Erythroblast (primary cell): ENCODE measurements around the gene GSTM4.
A peak's percentile ranks its signal among the peaks of the same experiment; 100 is the strongest.
"Not testable (repeated sequence)": the region's sequence is repeated elsewhere in the genome, so short reads cannot be mapped to it uniquely, and the experiment has no call there.

Experiments used
- DNase-seq, 2 experiments: peaks; one replicate each; lab custom pipeline; 2025; lab: John Stamatoyannopoulos, UW
- GATA1 ChIP-seq: IDR thresholded peaks from 2 replicates; pipeline ENCODE4 v1.6.1; 2011; ENCODE audit warnings: low read depth, mild to moderate bottlenecking, control low read depth, low read length, moderate library complexity
- POLR2A ChIP-seq: IDR thresholded peaks from 2 replicates; pipeline ENCODE4 v1.6.1; 2011; ENCODE audit warnings: mild to moderate bottlenecking, low read length

The GSTM4 gene

GRCh38 chr1:109657970-109658369, 2.1 kb downstream of the GSTM4 start:
- TF ChIP-seq GATA1 (no peak), POLR2A (no peak)
- DNase-seq = no peak

DNA sequence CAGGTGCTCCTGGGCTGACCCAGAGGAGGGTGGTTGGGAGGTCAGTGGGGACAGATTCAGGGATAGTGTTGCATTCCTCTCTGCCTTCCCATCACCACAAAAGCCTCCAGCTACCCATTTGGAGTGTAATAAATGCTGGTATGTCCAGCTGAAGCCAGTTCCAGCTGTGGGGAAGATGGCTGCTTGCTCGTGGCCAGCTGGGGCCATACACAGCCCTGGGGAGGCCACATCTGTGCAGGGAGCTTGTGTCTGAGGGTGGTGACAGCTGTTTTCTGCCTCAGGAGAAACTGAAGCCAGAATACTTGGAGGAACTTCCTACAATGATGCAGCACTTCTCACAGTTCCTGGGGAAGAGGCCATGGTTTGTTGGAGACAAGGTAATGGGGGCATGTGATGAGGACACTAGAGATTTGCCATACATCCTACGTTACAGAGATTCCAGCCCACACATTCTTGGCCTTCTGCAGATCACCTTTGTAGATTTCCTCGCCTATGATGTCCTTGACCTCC, 2.7 kb downstream of the GSTM4 start:
- TF ChIP-seq POLR2A = no peak
- TF ChIP-seq GATA1 = no peak
- DNase-seq = no peak

DNA sequence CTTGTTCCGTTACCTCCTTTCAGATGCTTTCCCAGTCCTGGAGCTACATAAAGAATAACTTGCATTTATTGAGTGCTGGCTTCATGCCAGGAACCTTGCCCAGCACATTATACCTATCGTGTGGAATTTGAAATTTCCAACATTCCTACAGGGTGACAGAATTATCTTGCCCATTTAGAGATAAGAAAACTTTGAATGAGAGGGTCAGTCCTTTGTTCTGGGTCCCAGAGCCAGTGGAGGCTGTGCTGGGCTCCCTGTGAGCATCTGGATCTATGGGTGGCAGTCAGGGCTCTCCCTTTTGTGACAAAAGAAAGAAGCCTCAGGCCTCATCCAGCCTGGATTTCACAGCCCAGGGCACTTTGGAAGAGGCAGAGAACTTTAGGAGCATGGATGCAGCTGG, 3.2 kb downstream of the GSTM4 start:
- DNase-seq = no peak
- no peak for TF ChIP-seq POLR2A
- no peak for TF ChIP-seq GATA1

DNA sequence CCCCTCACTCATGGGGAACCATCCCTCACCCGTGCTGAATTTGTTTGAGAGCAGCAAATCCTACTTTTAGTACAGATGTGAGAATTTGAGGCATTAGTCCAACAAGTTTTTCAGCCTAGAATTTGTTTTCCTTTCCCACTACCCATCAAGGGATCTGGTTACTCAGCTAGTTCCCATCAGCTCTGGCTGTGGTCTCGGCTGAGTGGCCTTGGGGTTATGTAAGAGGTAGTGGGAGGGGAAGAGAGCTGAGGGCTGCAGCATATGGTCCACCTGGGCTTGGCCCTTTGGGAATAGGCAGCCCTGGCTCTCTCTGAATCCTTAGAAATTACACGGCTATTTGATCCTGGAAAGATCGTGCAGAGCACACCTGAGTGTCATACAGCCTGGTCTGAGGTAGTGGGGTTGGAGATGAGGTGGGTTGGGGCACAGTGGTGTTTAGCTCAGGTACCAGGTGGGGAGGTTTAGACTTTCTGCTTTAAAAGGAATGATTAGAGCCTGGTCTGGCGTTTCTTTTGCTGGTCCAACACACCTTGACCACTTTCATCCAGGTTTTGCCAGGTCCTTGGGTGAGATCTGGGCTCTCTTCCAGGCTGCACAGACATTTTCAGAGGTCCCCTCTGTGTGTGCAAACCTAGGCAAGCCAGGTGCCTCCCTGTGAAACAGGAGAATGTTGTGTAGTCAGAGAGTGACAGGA, 4.2 kb downstream of the GSTM4 start:
- DNase-seq = no peak
- TF ChIP-seq GATA1 (no peak), POLR2A (no peak)

GRCh38 chr1:109660691-109661026, 4.8 kb downstream of the GSTM4 start:
- DNase-seq = not testable (repeated sequence)

GRCh38 chr1:109661391-109661790, 5.5 kb downstream of the GSTM4 start:
- no peak for DNase-seq
- TF ChIP-seq POLR2A (no peak), GATA1 (no peak)

DNA sequence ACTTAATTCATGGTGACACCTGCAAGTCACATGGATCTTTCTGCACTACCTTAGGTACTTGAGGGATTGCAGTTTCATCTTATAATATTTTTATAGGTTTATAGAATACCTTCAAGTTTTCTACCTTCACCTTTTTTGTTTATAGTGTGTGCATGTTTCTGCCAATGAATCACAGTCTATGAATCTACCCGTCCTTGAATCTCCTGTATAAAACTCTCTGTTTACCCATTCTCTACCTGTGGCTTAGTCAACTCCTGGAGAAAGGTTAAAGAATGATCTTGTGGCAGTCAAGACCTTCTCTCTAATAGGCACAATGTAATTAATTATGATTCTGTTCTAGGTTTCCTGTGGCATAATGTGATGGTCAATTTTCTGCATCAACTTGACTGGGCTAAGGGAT, 8.8 kb downstream of the GSTM4 start:
- TF ChIP-seq POLR2A (no peak), GATA1 (no peak)

DNA sequence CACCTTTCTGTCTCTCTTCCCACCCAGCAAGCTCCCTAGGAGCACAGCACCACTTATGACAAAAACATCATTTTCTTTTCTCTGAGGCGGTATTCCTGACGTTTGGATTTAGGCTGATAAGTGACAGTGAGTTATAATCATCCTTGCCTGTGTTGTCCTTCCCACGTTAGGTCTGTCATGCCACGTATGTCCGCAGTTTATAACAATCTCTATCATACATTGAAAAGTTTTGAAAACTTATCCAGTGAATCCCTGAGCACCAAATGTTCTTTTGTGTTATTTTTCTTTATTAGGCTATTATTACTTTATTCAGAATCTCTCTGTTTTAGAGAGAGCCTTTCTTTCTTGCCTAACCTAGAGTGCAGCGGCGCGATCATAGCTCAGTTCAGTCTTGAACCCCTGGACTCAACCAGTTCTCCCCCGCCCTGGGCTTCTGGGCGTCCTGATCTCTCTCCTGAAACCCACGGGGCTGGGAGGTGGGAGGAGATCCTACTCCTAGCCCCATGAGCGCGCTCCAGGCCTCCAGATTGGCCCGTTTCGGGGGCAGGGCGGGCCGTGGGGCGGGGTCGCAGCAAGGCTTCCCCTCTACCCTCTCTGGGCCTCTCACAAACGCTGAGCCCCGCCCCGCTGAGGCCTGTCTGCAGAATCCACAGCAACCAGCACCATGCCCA, 11.7 kb downstream of the GSTM4 start, which contains the start of gene GSTM2:
GSTM2 (plus strand) TSS at position 606 of the 671 bp plus-strand sequence; CDS start at position 665, 59 bp downstream.
- TF ChIP-seq POLR2A (no peak), GATA1 (no peak)
- DNase-seq = peak; percentile 89 to 90

More for the DNA sequence above, 8.8 kb downstream of the GSTM4 start:
- no peak for DNase-seq

GRCh38 chr1:109668123-109668775, 12.3 kb downstream of the GSTM4 start:
- no peak for TF ChIP-seq GATA1
- TF ChIP-seq POLR2A = no peak
- DNase-seq = no peak

DNA sequence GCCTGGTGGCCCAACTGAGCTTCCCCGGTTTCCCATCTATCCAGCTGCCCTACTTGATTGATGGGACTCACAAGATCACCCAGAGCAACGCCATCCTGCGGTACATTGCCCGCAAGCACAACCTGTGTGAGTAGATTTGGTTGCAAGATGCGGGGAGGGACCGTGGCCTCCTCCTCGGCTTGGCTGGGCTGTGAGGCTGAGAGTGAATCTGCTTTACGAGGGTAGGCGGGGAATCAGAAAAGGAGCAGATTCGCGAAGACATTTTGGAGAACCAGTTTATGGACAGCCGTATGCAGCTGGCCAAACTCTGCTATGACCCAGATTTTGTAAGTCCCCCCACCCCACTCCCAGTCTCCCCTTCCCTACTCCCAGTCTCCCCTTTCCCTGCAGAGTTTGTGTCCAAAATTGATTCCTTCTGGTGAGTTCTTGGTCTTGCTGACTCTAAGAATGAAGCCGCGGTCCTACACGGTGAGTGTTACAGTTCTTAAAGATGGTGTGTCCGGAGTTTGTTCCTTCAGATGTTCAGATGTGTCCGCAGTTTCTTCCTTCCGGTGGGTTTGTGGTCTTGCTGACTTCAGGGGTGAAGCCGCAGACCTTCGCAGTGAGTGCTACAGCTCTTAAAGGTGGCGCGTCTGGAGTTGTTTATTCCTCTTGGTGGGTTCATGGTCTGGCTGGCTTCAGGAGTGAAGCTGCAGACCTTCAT, 13.5 kb downstream of the GSTM4 start:
- TF ChIP-seq POLR2A = no peak
- no peak for TF ChIP-seq GATA1
- DNase-seq = no peak

GRCh38 chr1:109669949-109670302, 14.0 kb downstream of the GSTM4 start:
- peak; percentile 13 to 26 for DNase-seq

GRCh38 chr1:109671067-109671466, 15.2 kb downstream of the GSTM4 start:
- no peak for DNase-seq
- TF ChIP-seq POLR2A (no peak), GATA1 (no peak)

DNA sequence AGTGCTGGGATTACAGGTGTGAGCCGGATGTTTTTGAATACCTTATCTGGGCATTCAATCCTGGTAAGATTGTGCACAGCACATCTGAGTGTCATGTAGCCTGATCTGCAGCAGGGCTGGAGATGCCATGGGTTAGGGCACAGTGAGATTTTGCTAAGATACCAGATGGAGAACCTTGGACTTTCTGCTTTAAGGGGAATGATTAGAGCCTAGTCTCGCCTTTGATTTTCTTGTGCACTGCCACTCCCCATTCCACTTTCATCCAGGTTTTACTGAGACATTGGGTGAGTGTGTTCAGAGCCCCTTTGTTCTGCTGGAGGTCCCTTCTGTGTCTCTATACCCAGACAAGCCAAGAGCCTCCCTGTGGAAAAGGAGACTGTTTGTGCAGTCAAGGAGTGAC, 18.0 kb downstream of the GSTM4 start:
- DNase-seq = not testable (repeated sequence)

GRCh38 chr1:109676683-109677381, 20.9 kb downstream of the GSTM4 start:
- not testable (repeated sequence) for DNase-seq
